ENCODE measurements around the gene SLC4A4. TPM values are rescaled to one million over a fixed set of nuclear protein-coding genes. Genes with fewer than 3 reads are reported as not detected.

The SLC4A4 gene
- total RNA-seq, 2 experiments from 2014 or later, result 0.08 to 0.14 TPM

GRCh38 chr4:71355971-71356370 lies 17.2 kb downstream of the SLC4A4 start:
- Histone ChIP-seq H3K9me3 (ENCODE audit: control insufficient read depth in 1 of 2, insufficient read depth in 1 of 2, low read length in 2 of 2) (no peaks in the 10 kb centered on the region), H3K27me3 (ENCODE audit: control insufficient read depth in 1 of 2, insufficient read depth in 2 of 2, low read length in 2 of 2) (no peaks in the 10 kb centered on the region), H3K4me1 (ENCODE audit: insufficient read depth, low read length) (no peaks in the 10 kb centered on the region), H3K36me3 (ENCODE audit: insufficient read depth, low read length) (no peaks in the 10 kb centered on the region), H3K27ac (ENCODE audit: low read depth in 1 of 2, low read length in 2 of 2) (no peak overlapping the region), H3K4me3 (ENCODE audit: low read length) (no peak overlapping the region)
- ChIA-PET POLR2A (no interaction called here), CTCF (no interaction called here)
- Mint-ChIP-seq H3K27ac (no peak overlapping the region), H3K9me3 (no peaks in the 10 kb centered on the region), H3K36me3 (ENCODE audit: low read depth) (no peaks in the 10 kb centered on the region), H3K4me3 (no peak overlapping the region), H3K27me3 (no peaks in the 10 kb centered on the region), H3K4me1 (ENCODE audit: low read depth) (no peaks in the 10 kb centered on the region)
- TF ChIP-seq, protein P1, sequence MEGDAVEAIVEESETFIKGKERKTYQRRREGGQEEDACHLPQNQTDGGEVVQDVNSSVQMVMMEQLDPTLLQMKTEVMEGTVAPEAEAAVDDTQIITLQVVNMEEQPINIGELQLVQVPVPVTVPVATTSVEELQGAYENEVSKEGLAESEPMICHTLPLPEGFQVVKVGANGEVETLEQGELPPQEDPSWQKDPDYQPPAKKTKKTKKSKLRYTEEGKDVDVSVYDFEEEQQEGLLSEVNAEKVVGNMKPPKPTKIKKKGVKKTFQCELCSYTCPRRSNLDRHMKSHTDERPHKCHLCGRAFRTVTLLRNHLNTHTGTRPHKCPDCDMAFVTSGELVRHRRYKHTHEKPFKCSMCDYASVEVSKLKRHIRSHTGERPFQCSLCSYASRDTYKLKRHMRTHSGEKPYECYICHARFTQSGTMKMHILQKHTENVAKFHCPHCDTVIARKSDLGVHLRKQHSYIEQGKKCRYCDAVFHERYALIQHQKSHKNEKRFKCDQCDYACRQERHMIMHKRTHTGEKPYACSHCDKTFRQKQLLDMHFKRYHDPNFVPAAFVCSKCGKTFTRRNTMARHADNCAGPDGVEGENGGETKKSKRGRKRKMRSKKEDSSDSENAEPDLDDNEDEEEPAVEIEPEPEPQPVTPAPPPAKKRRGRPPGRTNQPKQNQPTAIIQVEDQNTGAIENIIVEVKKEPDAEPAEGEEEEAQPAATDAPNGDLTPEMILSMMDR (IDR thresholded peaks at IDR 0.05), result no peak
- ATAC-seq (ENCODE audit: poor library complexity), result no peak
- no peak for DNase-seq
- intact Hi-C loops (cut with DNase I, micrococcal nuclease), result no loop called here

- H3K27me3 ChIP-seq (ENCODE audit: control insufficient read depth in 1 of 2, insufficient read depth in 2 of 2, low read length in 2 of 2), result no peaks in the 10 kb centered on the region
- Mint-ChIP-seq H3K27me3 (no peaks in the 10 kb centered on the region), H3K4me3 (no peak overlapping the region), H3K9me3 (no peaks in the 10 kb centered on the region), H3K4me1 (ENCODE audit: low read depth) (no peaks in the 10 kb centered on the region), H3K36me3 (ENCODE audit: low read depth) (no peaks in the 10 kb centered on the region), H3K27ac (no peak overlapping the region)
- CTCF ChIA-PET, result no interaction called here
- no peaks in the 10 kb centered on the region for H3K9me3 ChIP-seq (ENCODE audit: control insufficient read depth in 1 of 2, insufficient read depth in 1 of 2, low read length in 2 of 2)
- no peak overlapping the region for H3K4me3 ChIP-seq (ENCODE audit: low read length)
- ATAC-seq (ENCODE audit: poor library complexity) (no peak), DNase-seq (no peak)
- no peaks in the 10 kb centered on the region for H3K4me1 ChIP-seq (ENCODE audit: insufficient read depth, low read length)
- no peaks in the 10 kb centered on the region for H3K36me3 ChIP-seq (ENCODE audit: insufficient read depth, low read length)
- TF ChIP-seq, protein P1 (IDR thresholded peaks at IDR 0.05), result no peak
- no peak overlapping the region for H3K27ac ChIP-seq (ENCODE audit: low read depth in 1 of 2, low read length in 2 of 2)
- intact Hi-C loops (cut with DNase I, micrococcal nuclease), result no loop called here
- POLR2A ChIA-PET, result no interaction called here
Observed at GRCh38 chr4:71356924-71357663, 18.3 kb downstream of the SLC4A4 start.

DNA sequence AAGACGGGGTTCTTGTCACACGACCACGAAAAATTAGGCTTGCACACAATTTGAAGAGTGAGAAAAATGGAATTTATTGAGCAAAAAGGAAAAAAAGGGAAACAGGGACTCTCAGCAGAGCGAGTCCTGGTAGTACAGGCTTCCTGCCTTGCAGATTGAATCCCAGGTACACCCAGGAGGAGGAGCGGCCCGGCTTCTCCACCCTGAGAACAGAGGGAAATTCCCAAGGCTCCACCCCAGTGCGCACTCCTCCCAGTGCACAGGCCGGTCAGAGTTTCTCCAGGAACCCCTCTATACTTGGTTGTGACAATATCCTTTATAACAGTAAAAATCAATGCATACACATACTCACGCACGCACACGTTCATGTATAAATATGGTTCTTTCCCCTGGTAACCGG lies 22.0 kb downstream of the SLC4A4 start:
- Mint-ChIP-seq H3K4me1 (ENCODE audit: low read depth) (no peaks in the 10 kb centered on the region), H3K27me3 (no peaks in the 10 kb centered on the region), H3K36me3 (ENCODE audit: low read depth) (no peaks in the 10 kb centered on the region), H3K4me3 (no peak overlapping the region), H3K27ac (no peak overlapping the region), H3K9me3 (no peaks in the 10 kb centered on the region)
- no peaks in the 10 kb centered on the region for H3K9me3 ChIP-seq (ENCODE audit: control insufficient read depth in 1 of 2, insufficient read depth in 1 of 2, low read length in 2 of 2)
- H3K4me3 ChIP-seq (ENCODE audit: low read length), result no peak overlapping the region
- TF ChIP-seq, protein P1 (IDR thresholded peaks at IDR 0.05), result no peak
- H3K27me3 ChIP-seq (ENCODE audit: control insufficient read depth in 1 of 2, insufficient read depth in 2 of 2, low read length in 2 of 2), result no peaks in the 10 kb centered on the region
- ChIA-PET CTCF (no interaction called here), POLR2A (no interaction called here)
- intact Hi-C loops (cut with DNase I, micrococcal nuclease), result no loop called here
- H3K4me1 ChIP-seq (ENCODE audit: insufficient read depth, low read length), result no peaks in the 10 kb centered on the region
- DNase-seq (no peak), ATAC-seq (ENCODE audit: poor library complexity) (no peak)
- H3K36me3 ChIP-seq (ENCODE audit: insufficient read depth, low read length), result no peaks in the 10 kb centered on the region
- no peak overlapping the region for H3K27ac ChIP-seq (ENCODE audit: low read depth in 1 of 2, low read length in 2 of 2)

Data from CD4-positive, alpha-beta T cell (primary cell).